Measurements from ENCODE around the gene INSIG1.

The INSIG1 gene

GRCh38 chr7:155259866-155260497, 37.7 kb upstream of the INSIG1 start:
- Mint-ChIP-seq H3K4me1 (ENCODE audit: low read depth in 2 of 2) (no peaks in the 10 kb centered on the region), H3K9me3 (no peaks in the 10 kb centered on the region), H3K4me3 (no peak overlapping the region), H3K27ac (no peak overlapping the region), H3K36me3 (ENCODE audit: insufficient read depth) (no peaks in the 10 kb centered on the region), H3K27me3 (peaks cover 0 to 14% of the 10 kb centered on the region in 2 donors)
- DNase-seq = no peak
- no peak for ATAC-seq (replicated peaks)

DNA sequence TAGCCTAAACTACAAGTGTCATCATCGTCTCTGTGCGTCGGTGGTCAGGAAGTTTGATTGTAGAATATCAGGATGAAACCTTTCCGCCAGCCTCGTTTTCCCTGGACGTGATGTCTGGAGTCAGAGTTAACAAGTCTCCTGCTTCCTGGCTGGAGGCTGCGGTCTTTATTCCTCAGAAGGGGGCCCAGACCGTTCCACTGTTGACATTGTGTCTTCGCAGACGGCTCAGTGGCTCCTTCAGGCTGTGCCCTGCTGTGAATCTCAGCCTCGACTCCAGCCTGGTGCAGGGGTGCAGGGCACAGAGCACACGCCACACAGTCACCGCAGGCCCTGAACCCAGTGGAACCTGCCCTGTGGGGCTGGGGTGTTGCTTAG, 37.2 kb upstream of the INSIG1 start:
- no peaks in the 10 kb centered on the region for H3K36me3 Mint-ChIP-seq (ENCODE audit: insufficient read depth)
- ATAC-seq (replicated peaks) = no peak
- no peaks in the 10 kb centered on the region for H3K9me3 Mint-ChIP-seq
- no peaks in the 10 kb centered on the region for H3K4me1 Mint-ChIP-seq (ENCODE audit: low read depth in 2 of 2)
- H3K27me3 Mint-ChIP-seq = peaks cover 0 to 10% of the 10 kb centered on the region in 2 donors
- H3K27ac Mint-ChIP-seq = no peak overlapping the region
- H3K4me3 Mint-ChIP-seq = no peak overlapping the region
- DNase-seq = no peak

DNA sequence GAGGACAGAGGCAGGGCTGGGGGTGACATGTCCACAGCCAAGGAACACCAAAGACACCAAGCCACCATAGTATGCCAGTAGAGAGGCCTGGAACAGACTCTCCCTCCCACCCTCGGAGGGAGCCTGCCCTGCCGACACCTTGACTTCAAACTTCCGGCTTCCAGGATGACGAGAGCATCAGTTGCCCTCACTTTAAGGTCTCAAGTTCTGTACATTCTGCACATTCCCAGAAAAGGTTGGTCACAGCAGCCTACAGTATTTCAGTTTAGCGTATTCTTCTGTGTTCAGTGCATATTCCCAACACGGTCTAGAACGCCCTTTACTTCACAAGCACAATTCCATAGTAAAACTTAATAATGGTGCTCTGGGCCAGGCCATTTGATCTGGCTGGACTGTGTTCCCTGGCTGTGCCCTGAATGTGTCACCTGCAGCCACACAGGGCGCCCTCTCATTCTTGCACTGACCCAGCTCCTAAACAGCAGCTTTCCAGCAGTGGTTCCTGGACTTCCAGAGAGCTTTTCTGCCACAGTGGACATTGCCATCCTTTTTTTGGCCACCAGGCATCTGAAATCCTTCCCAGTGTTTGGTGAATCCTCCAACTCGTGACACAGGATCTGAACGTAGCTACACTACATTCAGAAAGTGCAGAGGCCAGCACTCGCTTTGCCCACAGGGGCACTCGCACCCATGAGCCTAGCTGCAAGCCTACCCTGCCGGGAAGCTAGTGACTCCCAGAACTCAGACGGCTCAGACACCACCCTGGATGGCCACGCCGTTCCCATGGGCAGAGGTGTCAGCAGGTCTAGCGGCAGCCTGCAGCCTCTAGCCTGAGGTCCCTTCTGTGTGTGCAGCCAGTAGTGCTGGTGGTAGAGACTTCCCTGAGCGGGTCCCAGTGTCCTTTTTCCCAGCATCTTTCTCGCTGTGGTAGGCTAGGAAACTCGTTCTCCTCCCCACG, 36.4 kb upstream of the INSIG1 start:
- Mint-ChIP-seq H3K4me1 (ENCODE audit: low read depth in 2 of 2) (no peaks in the 10 kb centered on the region), H3K36me3 (ENCODE audit: insufficient read depth) (no peaks in the 10 kb centered on the region), H3K27me3 (peaks cover 0 to 10% of the 10 kb centered on the region in 2 donors), H3K9me3 (no peaks in the 10 kb centered on the region), H3K27ac (no peak overlapping the region), H3K4me3 (no peak overlapping the region)
- ATAC-seq (replicated peaks) = no peak
- no peak for DNase-seq

DNA sequence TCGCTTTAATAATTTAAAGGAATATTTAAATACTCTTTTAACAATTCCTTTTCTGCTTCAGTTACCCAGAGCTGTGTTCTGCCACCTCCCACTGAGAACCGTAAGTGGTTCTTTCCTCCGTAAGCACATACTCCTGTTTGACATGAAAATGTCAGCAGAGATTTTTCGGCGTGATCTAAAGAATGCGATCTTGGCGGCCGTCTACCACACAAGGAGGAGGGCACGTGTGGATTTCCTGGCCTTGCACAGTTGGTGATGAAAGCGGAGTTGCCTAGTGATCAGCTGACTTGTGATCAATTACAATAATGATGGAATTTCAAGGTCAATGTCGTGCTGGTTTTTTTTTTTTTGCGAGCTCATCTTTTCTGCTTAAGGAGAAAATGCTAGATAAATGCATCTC, 35.6 kb upstream of the INSIG1 start:
- no peaks in the 10 kb centered on the region for H3K36me3 Mint-ChIP-seq (ENCODE audit: insufficient read depth)
- H3K4me1 Mint-ChIP-seq (ENCODE audit: low read depth in 2 of 2) = no peaks in the 10 kb centered on the region
- H3K9me3 Mint-ChIP-seq = no peaks in the 10 kb centered on the region
- ATAC-seq (replicated peaks) (no peak), DNase-seq (no peak)
- no peak overlapping the region for H3K27ac Mint-ChIP-seq
- H3K4me3 Mint-ChIP-seq = no peak overlapping the region
- peaks cover 0 to 10% of the 10 kb centered on the region in 2 donors for H3K27me3 Mint-ChIP-seq

DNA sequence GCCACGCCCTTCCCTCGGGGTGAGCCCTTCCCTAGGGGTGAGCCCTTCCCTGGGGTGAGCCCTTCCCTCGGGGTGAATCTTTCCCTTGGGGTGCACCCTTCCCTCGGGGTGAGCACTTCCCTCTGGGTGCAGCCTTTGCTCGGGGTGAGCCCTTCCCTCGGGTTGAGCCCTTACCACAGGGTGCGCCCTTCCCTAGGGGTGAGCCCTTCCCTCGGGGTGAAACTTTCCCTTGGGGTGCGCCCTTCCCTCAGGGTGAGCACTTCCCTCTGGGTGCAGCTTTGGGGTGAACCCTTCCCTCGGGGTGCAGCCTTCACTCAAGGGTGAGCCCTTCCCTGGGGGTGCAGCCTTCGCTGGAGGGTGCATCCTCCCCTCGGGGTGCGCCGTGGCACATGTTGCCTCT, 34.6 kb upstream of the INSIG1 start:
- no peak for DNase-seq
- Mint-ChIP-seq H3K4me3 (no peak overlapping the region), H3K4me1 (ENCODE audit: low read depth in 2 of 2) (no peaks in the 10 kb centered on the region), H3K27me3 (peaks cover 0 to 3% of the 10 kb centered on the region in 2 donors), H3K27ac (no peak overlapping the region), H3K36me3 (ENCODE audit: insufficient read depth) (no peaks in the 10 kb centered on the region), H3K9me3 (no peaks in the 10 kb centered on the region)
- ATAC-seq (replicated peaks) = no peak

DNA sequence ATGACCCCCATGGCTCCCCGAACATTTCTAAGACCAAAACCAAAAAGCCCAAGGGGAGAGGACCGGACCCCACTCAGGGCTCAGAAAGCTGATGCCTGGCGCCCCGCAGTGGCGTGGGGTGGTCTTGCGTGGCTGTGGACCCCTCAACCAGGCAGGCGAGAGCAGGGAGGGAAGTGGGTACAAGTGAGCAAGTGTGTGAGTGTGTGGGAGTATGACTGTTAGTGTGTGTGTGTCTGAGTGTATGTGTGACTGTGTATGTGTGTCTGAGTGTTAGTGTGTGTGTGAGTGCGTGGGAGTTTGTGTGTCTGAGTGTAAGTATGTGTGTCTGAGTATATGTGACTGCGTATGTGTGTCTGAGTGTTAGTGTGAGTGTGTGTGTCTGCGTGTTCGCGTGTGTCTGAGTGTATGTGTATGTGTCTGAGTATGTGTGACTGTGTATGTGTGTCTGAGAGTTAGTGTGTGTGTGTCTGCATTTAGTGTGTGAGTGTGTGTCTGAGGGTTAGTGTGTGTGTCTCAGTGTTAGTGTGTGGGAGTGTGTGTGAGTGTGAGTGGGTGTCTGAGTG, 34.0 kb upstream of the INSIG1 start:
- ATAC-seq (replicated peaks) (no peak), DNase-seq (no peak)
- Mint-ChIP-seq H3K4me1 (ENCODE audit: low read depth in 2 of 2) (no peaks in the 10 kb centered on the region), H3K4me3 (no peak overlapping the region), H3K36me3 (ENCODE audit: insufficient read depth) (no peaks in the 10 kb centered on the region), H3K27ac (no peak overlapping the region), H3K9me3 (no peaks in the 10 kb centered on the region), H3K27me3 (no peaks in the 10 kb centered on the region)

- ATAC-seq (replicated peaks) (no peak), DNase-seq (no peak)
- Mint-ChIP-seq H3K27me3 (no peaks in the 10 kb centered on the region), H3K27ac (no peak overlapping the region), H3K4me1 (ENCODE audit: low read depth in 2 of 2) (no peaks in the 10 kb centered on the region), H3K4me3 (no peak overlapping the region), H3K36me3 (ENCODE audit: insufficient read depth) (no peaks in the 10 kb centered on the region), H3K9me3 (no peaks in the 10 kb centered on the region)
Measured at GRCh38 chr7:155265144-155265543, 32.5 kb upstream of the INSIG1 start.

DNA sequence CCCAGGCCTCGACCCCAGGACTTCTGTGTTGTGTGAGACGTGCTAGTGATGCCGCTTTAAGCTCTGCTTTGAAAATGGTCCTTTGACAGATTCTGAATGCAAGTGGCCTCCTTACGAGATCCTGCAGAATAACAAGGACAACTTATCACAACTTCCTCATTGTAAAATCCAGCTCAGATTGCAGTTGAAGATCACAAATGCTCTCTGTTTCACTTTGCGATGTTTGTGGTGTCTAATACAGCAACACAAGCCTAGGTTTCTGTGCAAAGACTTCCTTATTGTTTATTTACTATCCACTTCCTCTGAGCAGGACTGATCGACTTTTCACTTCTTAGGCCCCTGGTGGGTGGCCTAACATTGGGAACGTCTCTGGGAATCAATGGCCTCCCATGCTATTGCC, 31.7 kb upstream of the INSIG1 start:
- Mint-ChIP-seq H3K9me3 (no peaks in the 10 kb centered on the region), H3K27me3 (no peaks in the 10 kb centered on the region), H3K4me3 (no peak overlapping the region), H3K27ac (no peak overlapping the region), H3K4me1 (ENCODE audit: low read depth in 2 of 2) (no peaks in the 10 kb centered on the region), H3K36me3 (ENCODE audit: insufficient read depth) (no peaks in the 10 kb centered on the region)
- DNase-seq (no peak), ATAC-seq (replicated peaks) (no peak)

GRCh38 chr7:155266440-155266839, 31.2 kb upstream of the INSIG1 start:
- Mint-ChIP-seq H3K36me3 (ENCODE audit: insufficient read depth) (no peaks in the 10 kb centered on the region), H3K9me3 (no peaks in the 10 kb centered on the region), H3K27me3 (no peaks in the 10 kb centered on the region), H3K4me1 (ENCODE audit: low read depth in 2 of 2) (no peaks in the 10 kb centered on the region), H3K27ac (no peak overlapping the region), H3K4me3 (no peak overlapping the region)
- ATAC-seq (replicated peaks) (no peak), DNase-seq (no peak)

GRCh38 chr7:155267023-155267422, 30.7 kb upstream of the INSIG1 start:
- DNase-seq = no peak
- Mint-ChIP-seq H3K27ac (no peak overlapping the region), H3K36me3 (ENCODE audit: insufficient read depth) (no peaks in the 10 kb centered on the region), H3K4me3 (no peak overlapping the region), H3K27me3 (peaks cover 0 to 2% of the 10 kb centered on the region in 2 donors), H3K4me1 (ENCODE audit: low read depth in 2 of 2) (no peaks in the 10 kb centered on the region), H3K9me3 (no peaks in the 10 kb centered on the region)
- no peak for ATAC-seq (replicated peaks)

GRCh38 chr7:155267436-155267835, 30.2 kb upstream of the INSIG1 start:
- Mint-ChIP-seq H3K4me3 (no peak overlapping the region), H3K9me3 (no peaks in the 10 kb centered on the region), H3K27ac (no peak overlapping the region), H3K4me1 (ENCODE audit: low read depth in 2 of 2) (no peaks in the 10 kb centered on the region), H3K36me3 (ENCODE audit: insufficient read depth) (no peaks in the 10 kb centered on the region), H3K27me3 (peaks cover 0 to 6% of the 10 kb centered on the region in 2 donors)
- no peak for ATAC-seq (replicated peaks)
- no peak for DNase-seq

DNA sequence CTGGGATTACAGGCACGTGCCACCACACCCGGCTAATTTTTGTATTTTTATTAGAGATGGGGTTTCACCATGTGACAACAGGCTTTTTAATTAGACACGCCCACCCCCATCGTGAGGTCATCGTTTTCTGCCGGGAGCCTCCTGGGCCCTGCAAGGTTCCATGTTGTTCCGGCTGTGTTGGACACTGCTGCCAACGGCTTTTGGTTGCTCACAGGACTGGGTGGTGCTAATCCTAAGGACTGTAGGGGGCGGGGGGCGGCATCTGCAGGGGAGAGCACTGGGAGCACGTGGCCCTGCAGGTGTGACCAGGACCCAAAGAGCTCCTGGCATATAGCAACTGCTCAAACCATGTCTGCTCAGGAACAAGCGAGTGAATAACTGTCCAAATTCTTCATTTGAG, 29.5 kb upstream of the INSIG1 start:
- ATAC-seq (replicated peaks) = no peak
- Mint-ChIP-seq H3K36me3 (ENCODE audit: insufficient read depth) (no peaks in the 10 kb centered on the region), H3K4me1 (ENCODE audit: low read depth in 2 of 2) (no peaks in the 10 kb centered on the region), H3K9me3 (no peaks in the 10 kb centered on the region), H3K27me3 (peaks cover 1 to 14% of the 10 kb centered on the region in 2 donors), H3K4me3 (no peak overlapping the region), H3K27ac (no peak overlapping the region)
- no peak for DNase-seq

- no peaks in the 10 kb centered on the region for H3K4me1 Mint-ChIP-seq (ENCODE audit: low read depth in 2 of 2)
- H3K27ac Mint-ChIP-seq = no peak overlapping the region
- no peak for ATAC-seq (replicated peaks)
- no peaks in the 10 kb centered on the region for H3K9me3 Mint-ChIP-seq
- DNase-seq = no peak
- no peak overlapping the region for H3K4me3 Mint-ChIP-seq
- peaks cover 6 to 23% of the 10 kb centered on the region in 2 donors for H3K27me3 Mint-ChIP-seq
- no peaks in the 10 kb centered on the region for H3K36me3 Mint-ChIP-seq (ENCODE audit: insufficient read depth)
Measured at GRCh38 chr7:155268921-155269650, 28.6 kb upstream of the INSIG1 start.
